Activated T-helper 1 cell treated with anti-CD3 and anti-CD28 coated beads, Interleukin-12 subunit alpha, Interleukin-12 subunit beta, Interleukin-2, Interleukin-4 antibody, amounts not matched to agents 30 ng/mL and 10 ng/mL and 1 ng/mL, durations not matched to agents 14 hours and 24 hours and 36 hours (primary cell): Measurements from ENCODE around the gene KRTAP10-2. TPM values are rescaled to one million over a fixed set of nuclear protein-coding genes. Genes with fewer than 3 reads are reported as not detected.
"Not testable (repeated sequence)": the region's sequence is repeated elsewhere in the genome, so short reads cannot be mapped to it uniquely, and the experiment has no call there.

Experiments
- DNase-seq: peaks from one replicate; pipeline ENCODE4 v3.0.0; 2021; ENCODE audit warnings: low spot score
- H3K27ac Mint-ChIP-seq: one replicate; pipeline ENCODE4 v1.8.0; 2021; ENCODE audit warnings: mild to moderate bottlenecking, mixed read lengths
- H3K27me3 Mint-ChIP-seq: one replicate; pipeline ENCODE4 v1.8.0; 2022; ENCODE audit warnings: mild to moderate bottlenecking, moderate library complexity, mixed read lengths; ENCODE audit not compliant: insufficient read depth
- H3K36me3 Mint-ChIP-seq: one replicate; pipeline ENCODE4 v1.8.0; 2021; ENCODE audit warnings: low read depth, mixed read lengths
- H3K4me1 Mint-ChIP-seq: one replicate; pipeline ENCODE4 v1.8.0; 2021; ENCODE audit warnings: low read depth, mixed read lengths
- H3K4me3 Mint-ChIP-seq: one replicate; pipeline ENCODE4 v1.8.0; 2021; ENCODE audit warnings: mild to moderate bottlenecking, moderate library complexity, mixed read lengths
- H3K9me3 Mint-ChIP-seq: one replicate; pipeline ENCODE4 v1.8.0; 2021; ENCODE audit warnings: mixed read lengths
- intact Hi-C: fragments of 100-400 bp; cut with micrococcal nuclease; formaldehyde crosslinking; loops from one replicate; pipeline ENCODE4 v1.15.1; 2024
- total RNA-seq: library from RNA; stranded (reverse); gene quantifications from 2 replicates; pipeline ENCODE4 v1.2.3, GENCODE V29; 2022

KRTAP10-2 gene
- total RNA-seq, 1 donor from 2014 or later: not detected

GRCh38 chr21:44579056-44579832, 27.9 kb upstream of the KRTAP10-2 start:
- Mint-ChIP-seq H3K27me3 (peaks cover 7% of the 10 kb centered on the region), H3K4me1 (peaks cover 12% of the 10 kb centered on the region), H3K4me3 (no peak overlapping the region), H3K9me3 (peaks cover 52% of the 10 kb centered on the region), H3K36me3 (no peaks in the 10 kb centered on the region), H3K27ac (no peak overlapping the region)
- no peak for DNase-seq
- intact Hi-C loops: no loop called here

GRCh38 chr21:44578371-44579055, 27.2 kb upstream of the KRTAP10-2 start:
- H3K36me3 Mint-ChIP-seq: no peaks in the 10 kb centered on the region
- no peak overlapping the region for H3K27ac Mint-ChIP-seq
- H3K4me1 Mint-ChIP-seq: peaks cover 4% of the 10 kb centered on the region
- H3K9me3 Mint-ChIP-seq: peaks cover 52% of the 10 kb centered on the region
- no peak for DNase-seq
- peaks cover 7% of the 10 kb centered on the region for H3K27me3 Mint-ChIP-seq
- no peak overlapping the region for H3K4me3 Mint-ChIP-seq
- intact Hi-C loops: no loop called here

- peaks cover 4% of the 10 kb centered on the region for H3K27me3 Mint-ChIP-seq
- no peak for DNase-seq
- H3K4me3 Mint-ChIP-seq: no peak overlapping the region
- H3K4me1 Mint-ChIP-seq: no peaks in the 10 kb centered on the region
- intact Hi-C loops: no loop called here
- H3K9me3 Mint-ChIP-seq: peaks cover 46% of the 10 kb centered on the region
- no peak overlapping the region for H3K27ac Mint-ChIP-seq
- H3K36me3 Mint-ChIP-seq: no peaks in the 10 kb centered on the region
Measured at GRCh38 chr21:44576025-44576420, 24.7 kb upstream of the KRTAP10-2 start.

GRCh38 chr21:44575307-44576024, 24.2 kb upstream of the KRTAP10-2 start:
- no peaks in the 10 kb centered on the region for H3K4me1 Mint-ChIP-seq
- intact Hi-C loops: no loop called here
- no peak for DNase-seq

GRCh38 chr21:44574457-44575306, 23.4 kb upstream of the KRTAP10-2 start:
- H3K9me3 Mint-ChIP-seq: peaks cover 36% of the 10 kb centered on the region
- H3K27me3 Mint-ChIP-seq: peaks cover 4% of the 10 kb centered on the region
- H3K4me3 Mint-ChIP-seq: no peak overlapping the region
- no peak overlapping the region for H3K27ac Mint-ChIP-seq
- H3K36me3 Mint-ChIP-seq: no peaks in the 10 kb centered on the region
- no peak for DNase-seq
- intact Hi-C loops: no loop called here
- no peaks in the 10 kb centered on the region for H3K4me1 Mint-ChIP-seq

More at GRCh38 chr21:44575307-44576024, 24.2 kb upstream of the KRTAP10-2 start:
- Mint-ChIP-seq H3K4me3 (no peak overlapping the region), H3K9me3 (peaks cover 41% of the 10 kb centered on the region), H3K27me3 (peaks cover 4% of the 10 kb centered on the region), H3K27ac (no peak overlapping the region), H3K36me3 (no peaks in the 10 kb centered on the region)

GRCh38 chr21:44573630-44574456, 22.5 kb upstream of the KRTAP10-2 start, which contains the start of gene KRTAP10-4:
Gene KRTAP10-4 (plus strand): TSS chr21:44573729. CDS start chr21:44573759, 30 bp downstream.
- not testable (repeated sequence) for H3K36me3 Mint-ChIP-seq, DNase-seq, H3K4me3 Mint-ChIP-seq, H3K4me1 Mint-ChIP-seq, H3K27ac Mint-ChIP-seq, H3K27me3 Mint-ChIP-seq
- intact Hi-C loops: loop anchor here (2.0 kb wide), 1 partner anchor 27 kb away; the partner anchor contains the start of gene KRTAP10-7
- H3K9me3 Mint-ChIP-seq: peaks cover 29% of the 10 kb centered on the region

- intact Hi-C loops: loop anchor here (2.0 kb wide), 1 partner anchor 28 kb away; the partner anchor contains the start of gene KRTAP10-7
- H3K36me3 Mint-ChIP-seq: no peaks in the 10 kb centered on the region
- no peak for DNase-seq
- H3K4me1 Mint-ChIP-seq: no peaks in the 10 kb centered on the region
- H3K9me3 Mint-ChIP-seq: peaks cover 26% of the 10 kb centered on the region
- H3K27ac Mint-ChIP-seq: no peak overlapping the region
- peaks cover 2% of the 10 kb centered on the region for H3K27me3 Mint-ChIP-seq
- no peak overlapping the region for H3K4me3 Mint-ChIP-seq
Measured at GRCh38 chr21:44572959-44573583, 21.8 kb upstream of the KRTAP10-2 start.

- Mint-ChIP-seq H3K27ac (no peak overlapping the region), H3K36me3 (no peaks in the 10 kb centered on the region), H3K4me3 (no peak overlapping the region), H3K9me3 (peaks cover 17% of the 10 kb centered on the region), H3K4me1 (no peaks in the 10 kb centered on the region), H3K27me3 (peaks cover 2% of the 10 kb centered on the region)
- intact Hi-C loops: loop anchor here (2.0 kb wide), 1 partner anchor 29 kb away; the partner anchor contains the start of gene KRTAP10-7
- DNase-seq: no peak
Measured at GRCh38 chr21:44571844-44572782, 20.8 kb upstream of the KRTAP10-2 start.

GRCh38 chr21:44571296-44571695, 20.0 kb upstream of the KRTAP10-2 start:
- Mint-ChIP-seq H3K27ac (no peak overlapping the region), H3K9me3 (peaks cover 11% of the 10 kb centered on the region), H3K27me3 (peaks cover 6% of the 10 kb centered on the region), H3K4me3 (no peak overlapping the region), H3K36me3 (no peaks in the 10 kb centered on the region), H3K4me1 (no peaks in the 10 kb centered on the region)
- no peak for DNase-seq
- intact Hi-C loops: no loop called here

- Mint-ChIP-seq H3K9me3 (peaks cover 5% of the 10 kb centered on the region), H3K27me3 (peaks cover 6% of the 10 kb centered on the region), H3K4me3 (no peak overlapping the region), H3K27ac (no peak overlapping the region), H3K4me1 (peaks cover 6% of the 10 kb centered on the region), H3K36me3 (no peaks in the 10 kb centered on the region)
- DNase-seq: no peak
- intact Hi-C loops: no loop called here
Measured at GRCh38 chr21:44569861-44570517, 18.7 kb upstream of the KRTAP10-2 start.
